ENCODE results near the gene KLK3.

The KLK3 gene

GRCh38 chr19:50826492-50827240, 28.0 kb upstream of the KLK3 start:
- Histone ChIP-seq H3K79me2 (ENCODE audit: insufficient read depth, low read length) (no peaks in the 10 kb centered on the region), H2AFZ (ENCODE audit: low read length) (no peak overlapping the region), H3K36me3 (ENCODE audit: insufficient read depth, low read length) (no peaks in the 10 kb centered on the region), H3K4me3 (ENCODE audit: low read depth, low read length, poor library complexity, severe bottlenecking) (no peak overlapping the region), H3K9me2 (ENCODE audit: low read depth, low read length) (no peaks in the 10 kb centered on the region), H3K27ac (ENCODE audit: low read depth, low read length, poor library complexity, severe bottlenecking) (no peak overlapping the region), H3K27me3 (ENCODE audit: insufficient read depth, low read length) (no peaks in the 10 kb centered on the region; the same call in 1 of the 2 replicates), H3K9me3 (ENCODE audit: low read length) (no peaks in the 10 kb centered on the region), H3K4me1 (ENCODE audit: insufficient read depth, low read length, severe bottlenecking) (no peaks in the 10 kb centered on the region), H4K20me1 (ENCODE audit: insufficient read depth, low read length) (no peaks in the 10 kb centered on the region), H3K9ac (ENCODE audit: low read length) (no peak overlapping the region), H3K4me2 (ENCODE audit: low read length) (no peak overlapping the region), H3F3A (ENCODE audit: insufficient read depth, low read length) (no peaks in the 10 kb centered on the region)
- TF ChIP-seq, protein P1, sequence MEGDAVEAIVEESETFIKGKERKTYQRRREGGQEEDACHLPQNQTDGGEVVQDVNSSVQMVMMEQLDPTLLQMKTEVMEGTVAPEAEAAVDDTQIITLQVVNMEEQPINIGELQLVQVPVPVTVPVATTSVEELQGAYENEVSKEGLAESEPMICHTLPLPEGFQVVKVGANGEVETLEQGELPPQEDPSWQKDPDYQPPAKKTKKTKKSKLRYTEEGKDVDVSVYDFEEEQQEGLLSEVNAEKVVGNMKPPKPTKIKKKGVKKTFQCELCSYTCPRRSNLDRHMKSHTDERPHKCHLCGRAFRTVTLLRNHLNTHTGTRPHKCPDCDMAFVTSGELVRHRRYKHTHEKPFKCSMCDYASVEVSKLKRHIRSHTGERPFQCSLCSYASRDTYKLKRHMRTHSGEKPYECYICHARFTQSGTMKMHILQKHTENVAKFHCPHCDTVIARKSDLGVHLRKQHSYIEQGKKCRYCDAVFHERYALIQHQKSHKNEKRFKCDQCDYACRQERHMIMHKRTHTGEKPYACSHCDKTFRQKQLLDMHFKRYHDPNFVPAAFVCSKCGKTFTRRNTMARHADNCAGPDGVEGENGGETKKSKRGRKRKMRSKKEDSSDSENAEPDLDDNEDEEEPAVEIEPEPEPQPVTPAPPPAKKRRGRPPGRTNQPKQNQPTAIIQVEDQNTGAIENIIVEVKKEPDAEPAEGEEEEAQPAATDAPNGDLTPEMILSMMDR (IDR thresholded peaks at IDR 0.05; ENCODE audit: low read length) = no peak
- TF ChIP-seq EZH2 (IDR thresholded peaks at IDR 0.05; ENCODE audit: borderline replicate concordance, low read length) = no peak

DNA sequence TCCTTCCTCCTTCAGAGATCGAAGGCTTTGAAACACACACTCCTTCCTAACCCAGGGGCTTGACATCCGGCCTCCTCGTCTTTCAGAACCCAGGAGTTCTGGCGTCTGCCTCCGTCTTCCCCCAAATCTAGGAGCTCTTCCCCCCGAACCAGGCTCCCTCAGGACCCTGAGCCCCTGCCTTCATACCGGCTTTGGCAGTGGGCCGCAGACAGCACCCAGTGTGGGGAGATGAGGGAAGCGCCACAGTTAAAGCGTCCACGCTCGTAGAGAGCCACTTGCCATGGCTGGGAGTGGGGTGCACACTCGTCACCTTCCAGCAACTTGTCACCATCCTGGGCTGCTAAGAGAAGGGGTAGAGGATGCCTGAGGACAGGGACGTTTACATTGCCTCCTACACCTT, 27.2 kb upstream of the KLK3 start:
- Histone ChIP-seq H3K4me1 (ENCODE audit: insufficient read depth, low read length, severe bottlenecking) (no peaks in the 10 kb centered on the region), H3K4me3 (ENCODE audit: low read depth, low read length, poor library complexity, severe bottlenecking) (no peak overlapping the region), H3K79me2 (ENCODE audit: insufficient read depth, low read length) (no peaks in the 10 kb centered on the region), H3K27me3 (ENCODE audit: insufficient read depth, low read length) (no peaks in the 10 kb centered on the region), H2AFZ (ENCODE audit: low read length) (no peak overlapping the region), H3K4me2 (ENCODE audit: low read length) (no peak overlapping the region), H3K36me3 (ENCODE audit: insufficient read depth, low read length) (no peaks in the 10 kb centered on the region), H3K9me2 (ENCODE audit: low read depth, low read length) (no peaks in the 10 kb centered on the region), H3F3A (ENCODE audit: insufficient read depth, low read length) (no peaks in the 10 kb centered on the region), H3K9me3 (ENCODE audit: low read length) (no peaks in the 10 kb centered on the region), H3K27ac (ENCODE audit: low read depth, low read length, poor library complexity, severe bottlenecking) (no peak overlapping the region), H4K20me1 (ENCODE audit: insufficient read depth, low read length) (no peaks in the 10 kb centered on the region), H3K9ac (ENCODE audit: low read length) (no peak overlapping the region)
- no peak for TF ChIP-seq EZH2 (IDR thresholded peaks at IDR 0.05; ENCODE audit: borderline replicate concordance, low read length)
- TF ChIP-seq, protein P1 (IDR thresholded peaks at IDR 0.05; ENCODE audit: low read length) = no peak

DNA sequence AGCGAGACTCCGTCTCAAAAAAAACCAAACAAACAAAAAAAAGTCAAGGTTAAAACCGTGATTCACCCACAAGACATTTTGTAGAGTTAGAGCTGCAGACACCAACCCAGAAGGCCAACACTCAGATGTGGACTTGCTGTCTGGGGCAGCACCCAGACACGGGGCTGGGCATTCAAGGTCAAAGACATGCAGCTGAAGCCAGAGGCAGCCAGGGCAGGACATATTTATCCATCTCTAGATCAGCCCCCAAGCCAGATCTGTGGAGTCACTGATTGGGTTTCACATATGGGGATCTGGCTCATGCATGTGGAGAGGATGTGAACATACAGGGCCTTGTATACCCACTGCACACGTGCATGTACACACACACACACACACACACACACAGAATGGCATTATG, 24.9 kb upstream of the KLK3 start:
- Histone ChIP-seq H3K79me2 (ENCODE audit: insufficient read depth, low read length) (no peaks in the 10 kb centered on the region), H3K36me3 (ENCODE audit: insufficient read depth, low read length) (no peaks in the 10 kb centered on the region), H3K27ac (ENCODE audit: low read depth, low read length, poor library complexity, severe bottlenecking) (no peak overlapping the region), H3K9ac (ENCODE audit: low read length) (no peak overlapping the region), H3K4me3 (ENCODE audit: low read depth, low read length, poor library complexity, severe bottlenecking) (no peak overlapping the region), H2AFZ (ENCODE audit: low read length) (no peak overlapping the region), H3K4me2 (ENCODE audit: low read length) (no peak overlapping the region), H3K9me3 (ENCODE audit: low read length) (no peaks in the 10 kb centered on the region), H3K4me1 (ENCODE audit: insufficient read depth, low read length, severe bottlenecking) (no peaks in the 10 kb centered on the region), H3K9me2 (ENCODE audit: low read depth, low read length) (no peaks in the 10 kb centered on the region), H3F3A (ENCODE audit: insufficient read depth, low read length) (no peaks in the 10 kb centered on the region), H4K20me1 (ENCODE audit: insufficient read depth, low read length) (no peaks in the 10 kb centered on the region), H3K27me3 (ENCODE audit: insufficient read depth, low read length) (peaks cover under 1% of the 10 kb centered on the region; the same call in 1 of the 2 replicates)
- TF ChIP-seq, protein P1 (IDR thresholded peaks at IDR 0.05; ENCODE audit: low read length) = no peak
- no peak for TF ChIP-seq EZH2 (IDR thresholded peaks at IDR 0.05; ENCODE audit: borderline replicate concordance, low read length)
